CD4-positive, alpha-beta T cell treated with Interferon alpha-2 for 1 hour (primary cell): ENCODE measurements around the gene PNPLA6.
A peak's percentile ranks its signal among the peaks of the same experiment; 100 is the strongest.
"Not testable (repeated sequence)": the region's sequence is repeated elsewhere in the genome, so short reads cannot be mapped to it uniquely, and the experiment has no call there.

Experiments used
- DNase-seq, 2 donors: peaks; one replicate each; pipeline ENCODE4 v3.0.0-alpha.2; 2020 to 2022

PNPLA6 gene

DNA sequence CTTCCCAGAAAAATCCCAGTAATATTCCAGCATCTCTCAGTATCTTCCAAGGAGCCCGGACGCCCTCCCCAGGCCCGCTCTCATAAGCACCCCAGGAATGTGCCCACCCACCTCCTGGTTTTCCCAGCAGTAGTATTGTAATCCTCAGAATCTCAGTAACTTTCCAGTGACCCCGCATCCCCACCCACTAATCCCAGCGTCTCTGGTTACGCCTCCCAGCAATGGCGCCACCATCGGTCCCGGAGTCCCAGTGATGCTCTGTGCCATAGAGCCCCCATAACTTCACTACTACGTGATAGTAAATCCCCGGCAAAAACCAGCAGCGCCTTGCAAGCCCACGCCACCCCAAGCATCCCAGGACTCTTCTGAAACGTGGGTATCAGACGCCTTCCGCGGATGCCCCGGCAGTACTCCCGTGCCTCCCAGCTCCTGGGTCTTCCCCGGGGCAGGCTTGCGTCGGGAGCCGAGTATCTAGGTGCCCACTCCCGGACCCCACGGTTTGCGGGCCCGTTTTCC, 928 bp upstream of the PNPLA6 start:
- peak in 1 of 2 donors; percentile 30 for DNase-seq

DNA sequence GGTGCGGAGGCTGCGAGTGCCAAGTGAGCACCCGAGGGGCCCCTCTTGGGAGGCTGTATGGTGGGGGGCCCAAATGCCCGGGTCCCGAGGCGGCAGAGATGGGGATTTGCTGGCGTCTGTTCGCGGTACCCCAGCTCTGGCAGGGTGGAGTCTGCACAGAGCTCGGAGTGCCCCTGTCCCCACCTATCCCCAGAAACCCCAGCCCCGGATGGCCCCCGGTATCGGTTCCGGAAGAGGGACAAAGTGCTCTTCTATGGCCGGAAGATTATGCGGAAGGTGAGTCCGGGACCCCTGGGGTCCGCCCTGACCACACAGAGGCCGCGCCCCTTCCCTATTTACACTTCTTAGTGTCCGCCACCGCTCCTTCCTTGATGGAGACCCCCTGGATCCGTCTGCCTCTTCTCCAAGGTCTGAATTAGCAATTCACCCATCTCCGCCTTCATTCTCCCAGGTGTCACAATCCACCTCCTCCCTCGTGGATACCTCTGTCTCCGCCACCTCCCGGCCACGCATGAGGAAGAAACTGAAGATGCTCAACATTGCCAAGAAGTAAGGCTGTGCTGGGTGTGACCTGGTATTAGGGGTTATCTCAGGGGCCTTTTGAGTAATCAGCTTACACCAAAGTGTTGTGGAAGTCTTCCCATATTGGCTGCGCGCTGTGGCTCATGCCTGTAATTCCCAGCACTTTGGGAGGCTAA, 630 bp downstream of the PNPLA6 start:
- DNase-seq, result no peak

DNA sequence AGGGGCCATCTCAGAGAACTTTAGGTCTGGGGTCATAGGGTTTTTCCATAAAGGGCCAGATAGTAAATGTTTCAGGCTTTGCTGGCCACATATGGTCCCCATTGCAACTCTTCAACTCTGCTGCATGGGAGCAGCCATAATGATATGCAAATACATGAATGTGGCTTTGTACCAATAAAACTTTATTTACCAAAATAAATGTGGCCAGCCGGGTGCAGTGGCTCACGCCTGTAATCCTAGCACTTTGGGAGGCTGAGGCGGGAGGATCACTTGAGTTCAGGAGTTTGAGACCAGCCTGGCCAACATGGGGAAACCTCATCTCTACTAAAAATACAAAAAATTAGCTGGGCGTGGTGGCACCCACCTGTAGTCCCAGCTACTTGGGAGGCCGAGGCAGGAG, 3.5 kb downstream of the PNPLA6 start:
- not testable (repeated sequence) for DNase-seq

DNA sequence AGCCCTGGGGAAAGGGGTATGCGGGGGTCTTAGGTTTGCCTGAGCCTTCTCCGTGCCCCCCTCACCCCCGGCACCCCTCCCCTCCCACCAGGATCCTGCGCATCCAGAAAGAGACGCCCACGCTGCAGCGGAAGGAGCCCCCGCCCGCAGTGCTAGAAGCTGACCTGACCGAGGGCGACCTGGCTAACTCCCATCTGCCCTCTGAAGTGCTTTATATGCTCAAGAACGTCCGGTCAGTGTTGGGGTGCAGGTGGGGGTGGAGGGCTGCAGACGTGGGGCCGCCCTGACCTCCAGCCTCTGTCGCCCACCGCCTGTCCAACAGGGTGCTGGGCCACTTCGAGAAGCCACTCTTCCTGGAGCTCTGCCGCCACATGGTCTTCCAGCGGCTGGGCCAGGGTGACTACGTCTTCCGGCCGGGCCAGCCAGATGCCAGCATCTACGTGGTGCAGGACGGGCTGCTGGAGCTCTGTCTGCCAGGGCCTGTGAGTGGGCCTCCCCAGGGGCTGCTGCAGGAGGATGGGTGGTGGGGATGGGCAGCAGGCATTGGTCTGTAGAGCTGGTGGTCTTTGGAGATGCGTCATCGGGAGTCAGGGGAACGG, 4.4 kb downstream of the PNPLA6 start:
- DNase-seq, result no peak

DNA sequence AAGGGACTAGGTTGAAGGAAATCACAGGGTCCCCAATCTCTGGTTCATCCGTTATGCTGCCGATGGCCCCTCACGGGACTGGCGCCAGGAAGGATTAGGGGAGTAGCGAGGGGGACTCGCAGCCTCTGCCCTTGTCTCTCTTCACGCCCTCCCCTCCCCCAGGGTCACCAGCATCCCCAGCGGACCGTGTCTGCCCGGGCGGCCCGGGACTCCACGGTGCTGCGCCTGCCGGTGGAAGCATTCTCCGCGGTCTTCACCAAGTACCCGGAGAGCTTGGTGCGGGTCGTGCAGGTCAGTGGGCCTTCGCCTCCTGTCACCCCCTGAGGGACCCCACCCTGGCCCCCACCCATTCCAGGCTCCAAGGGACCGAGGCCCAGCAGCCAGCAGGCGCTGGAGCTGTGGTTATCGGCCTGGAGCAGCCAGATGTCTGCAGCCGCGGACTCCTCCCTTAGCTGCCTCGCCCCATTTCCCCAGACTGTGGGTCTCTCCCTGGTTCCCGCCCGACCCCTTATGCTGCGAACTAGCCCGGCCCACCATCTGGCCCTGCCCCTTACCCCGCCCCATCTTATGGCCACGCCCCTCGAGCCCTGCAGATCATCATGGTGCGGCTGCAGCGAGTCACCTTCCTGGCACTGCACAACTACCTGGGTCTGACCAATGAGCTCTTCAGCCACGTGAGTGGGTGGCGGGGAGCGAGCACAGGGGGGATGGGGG, 5.4 kb downstream of the PNPLA6 start:
- DNase-seq, result no peak

DNA sequence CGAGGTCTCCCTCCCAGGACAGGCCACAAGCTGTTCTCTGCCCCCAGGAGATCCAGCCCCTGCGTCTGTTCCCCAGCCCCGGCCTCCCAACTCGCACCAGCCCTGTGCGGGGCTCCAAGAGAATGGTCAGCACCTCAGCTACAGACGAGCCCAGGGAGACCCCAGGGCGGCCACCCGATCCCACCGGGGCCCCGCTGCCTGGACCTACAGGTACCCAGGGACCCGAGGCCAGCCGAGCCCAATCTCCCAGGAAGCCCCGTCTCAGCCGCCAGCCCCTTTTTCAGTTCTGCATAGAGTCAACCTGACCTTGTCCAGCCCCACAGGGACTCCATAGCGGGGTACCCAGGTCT, 5.9 kb downstream of the PNPLA6 start:
- no peak for DNase-seq

DNA sequence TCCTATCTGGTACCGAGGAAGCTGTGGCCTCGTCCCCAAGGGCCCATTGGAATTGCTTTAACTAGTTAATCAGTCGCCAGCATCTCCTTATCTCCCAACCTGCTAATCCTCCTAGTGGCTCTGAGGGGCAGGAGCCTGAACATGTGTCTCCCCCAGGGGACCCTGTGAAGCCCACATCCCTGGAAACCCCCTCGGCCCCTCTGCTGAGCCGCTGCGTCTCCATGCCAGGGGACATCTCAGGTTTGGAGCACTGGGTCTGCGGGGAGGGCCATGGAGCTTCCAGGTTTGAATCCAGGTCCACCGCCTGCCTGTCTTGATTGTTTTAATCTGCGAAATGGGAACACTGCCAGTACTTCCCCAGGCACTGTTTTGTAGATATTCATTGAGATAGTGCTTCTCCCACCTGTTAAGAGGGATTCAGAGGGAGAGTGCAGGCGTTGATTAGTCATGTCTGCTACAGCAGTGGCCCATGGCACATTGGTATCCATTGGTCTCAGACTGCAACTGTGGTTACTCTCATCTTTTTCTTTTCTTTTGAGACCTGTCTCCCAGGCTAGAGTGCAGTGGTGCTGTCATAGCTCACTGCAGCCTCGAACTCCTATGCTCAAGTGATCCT, 6.4 kb downstream of the PNPLA6 start:
- DNase-seq, result no peak

DNA sequence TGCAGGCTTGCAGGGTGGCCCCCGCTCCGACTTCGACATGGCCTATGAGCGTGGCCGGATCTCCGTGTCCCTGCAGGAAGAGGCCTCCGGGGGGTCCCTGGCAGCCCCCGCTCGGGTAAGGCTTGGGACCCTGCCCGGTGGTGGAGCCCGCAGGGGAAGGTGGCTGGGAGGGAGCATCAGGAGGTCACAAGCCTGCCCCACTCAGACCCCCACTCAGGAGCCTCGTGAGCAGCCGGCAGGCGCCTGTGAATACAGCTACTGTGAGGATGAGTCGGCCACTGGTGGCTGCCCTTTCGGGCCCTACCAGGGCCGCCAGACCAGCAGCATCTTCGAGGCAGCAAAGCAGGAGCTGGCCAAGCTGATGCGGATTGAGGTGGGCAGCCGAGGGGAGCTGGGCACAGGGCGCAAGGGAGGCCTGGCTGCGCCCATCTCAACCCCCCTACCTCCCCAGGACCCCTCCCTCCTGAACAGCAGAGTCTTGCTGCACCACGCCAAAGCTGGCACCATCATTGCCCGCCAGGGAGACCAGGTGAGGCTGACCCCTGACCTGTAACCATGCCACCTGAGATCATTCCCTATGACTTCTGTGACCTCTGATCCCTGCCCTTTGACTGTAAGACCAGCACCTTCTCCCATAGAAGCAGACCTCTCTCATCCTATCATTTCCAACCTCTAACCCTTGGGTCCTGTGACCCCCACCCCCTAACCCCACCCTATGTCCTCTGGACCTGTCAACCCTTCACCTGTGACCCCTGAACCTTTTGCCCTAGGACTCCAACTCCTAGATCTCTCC, 7.2 kb downstream of the PNPLA6 start:
- DNase-seq, result no peak

DNA sequence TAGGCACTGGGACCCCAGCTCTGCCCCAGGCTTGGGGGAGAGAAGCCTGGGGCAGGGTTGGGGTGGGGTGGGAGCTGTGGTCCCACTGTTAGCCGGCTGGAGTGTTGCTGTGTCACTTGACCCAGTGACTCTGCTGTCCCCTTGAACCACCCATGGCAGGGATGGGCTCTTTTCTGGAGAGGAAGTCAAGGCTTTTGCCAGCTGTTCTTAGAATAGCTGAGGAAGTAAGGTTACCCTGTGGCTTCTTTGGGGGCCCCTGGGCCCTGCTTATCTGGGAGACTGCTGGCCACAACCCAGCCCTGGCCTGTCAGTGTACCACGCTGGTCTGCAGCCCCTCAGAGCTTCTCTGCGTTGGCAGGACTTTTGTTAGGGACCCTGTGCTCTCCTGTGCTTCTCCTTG, 9.1 kb downstream of the PNPLA6 start:
- DNase-seq, result peak in 1 of 2 donors; percentile 59

DNA sequence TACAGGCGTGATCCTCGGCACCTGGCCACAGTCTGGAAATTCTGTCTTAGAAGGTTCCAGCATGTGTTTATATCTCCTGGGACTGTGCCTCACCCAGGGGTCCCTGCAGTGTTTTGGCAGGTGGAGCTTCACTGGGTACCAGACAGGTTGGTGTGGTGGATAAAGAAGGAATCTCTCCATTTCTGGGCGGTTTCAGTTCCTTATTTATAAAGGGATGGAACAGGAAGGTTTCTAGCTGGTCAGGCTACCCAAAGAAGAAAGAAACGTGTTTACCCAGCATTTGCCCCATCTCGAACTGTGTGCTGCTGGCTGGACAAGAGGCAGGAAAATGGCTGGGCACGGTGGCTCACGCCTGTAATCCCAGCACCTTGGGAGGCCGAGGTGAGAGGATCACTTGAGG, 9.8 kb downstream of the PNPLA6 start:
- DNase-seq, result no peak

DNA sequence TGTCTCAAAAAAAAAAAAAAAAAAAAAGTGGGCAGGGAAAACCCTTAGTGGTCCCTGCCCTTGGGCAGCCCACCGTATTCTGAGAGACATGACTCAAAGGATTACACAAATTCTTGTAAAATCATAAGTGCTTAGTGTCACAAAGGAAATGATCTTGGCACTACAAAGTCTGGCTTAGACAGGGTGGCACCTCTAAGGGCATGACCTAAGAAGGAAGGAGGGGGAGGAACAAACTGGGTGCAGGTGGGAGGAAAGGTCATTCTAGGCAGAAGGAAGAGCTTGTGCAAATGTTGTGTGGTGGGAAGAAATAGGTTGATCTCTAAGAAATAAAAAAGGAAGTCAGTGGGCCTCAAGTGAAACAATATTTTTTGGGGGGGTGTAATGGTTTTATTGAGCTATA, 10.4 kb downstream of the PNPLA6 start:
- DNase-seq, result peak in 1 of 2 donors; percentile 25

DNA sequence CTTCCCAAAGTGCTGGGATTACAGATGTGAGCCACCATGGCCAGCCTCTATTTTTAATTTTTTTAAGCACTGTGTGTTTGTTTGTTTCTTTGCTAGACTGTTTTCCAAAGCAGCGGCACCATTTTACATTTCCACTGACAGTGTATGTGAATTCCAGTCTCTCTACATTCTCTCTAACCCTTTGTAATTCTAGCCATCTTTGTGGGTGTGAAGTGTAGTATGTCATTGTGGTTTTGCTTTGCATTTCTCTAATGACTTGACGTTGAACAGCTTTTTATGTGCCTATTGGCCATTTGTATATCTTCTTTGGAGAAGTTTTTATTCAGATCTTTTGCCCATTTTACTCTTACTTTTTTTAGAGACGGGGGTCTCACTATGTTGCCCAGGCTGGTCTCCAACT, 11.6 kb downstream of the PNPLA6 start:
- no peak for DNase-seq

DNA sequence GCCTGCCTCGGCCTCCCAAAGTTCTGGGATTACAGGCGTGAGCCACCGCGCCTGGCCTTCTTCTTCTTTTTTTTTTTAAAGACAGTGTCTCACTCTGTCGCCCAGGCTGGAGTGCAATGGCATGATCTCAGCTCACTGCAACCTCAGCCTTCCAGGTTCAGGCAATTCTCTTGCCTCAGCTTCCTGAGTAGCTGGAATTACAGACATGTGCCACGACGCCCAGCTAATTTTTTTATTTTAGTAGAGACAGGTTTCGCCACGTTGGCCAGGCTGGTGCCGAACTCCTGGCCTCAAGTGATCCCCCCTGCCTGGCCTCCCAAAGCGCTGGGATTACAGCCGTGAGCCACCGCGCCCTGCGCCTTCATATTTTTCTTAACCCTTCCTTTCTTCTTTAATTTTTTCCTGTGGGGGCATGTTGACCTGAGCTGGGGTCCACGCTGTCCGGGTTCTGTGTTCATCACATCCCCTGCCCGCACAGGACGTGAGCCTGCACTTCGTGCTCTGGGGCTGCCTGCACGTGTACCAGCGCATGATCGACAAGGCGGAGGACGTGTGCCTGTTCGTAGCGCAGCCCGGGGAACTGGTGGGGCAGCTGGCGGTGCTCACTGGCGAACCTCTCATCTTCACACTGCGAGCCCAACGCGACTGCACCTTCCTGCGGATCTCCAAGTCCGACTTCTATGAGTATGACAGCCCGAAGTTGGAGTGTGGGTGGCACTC, 14.1 kb downstream of the PNPLA6 start:
- DNase-seq, result no peak

DNA sequence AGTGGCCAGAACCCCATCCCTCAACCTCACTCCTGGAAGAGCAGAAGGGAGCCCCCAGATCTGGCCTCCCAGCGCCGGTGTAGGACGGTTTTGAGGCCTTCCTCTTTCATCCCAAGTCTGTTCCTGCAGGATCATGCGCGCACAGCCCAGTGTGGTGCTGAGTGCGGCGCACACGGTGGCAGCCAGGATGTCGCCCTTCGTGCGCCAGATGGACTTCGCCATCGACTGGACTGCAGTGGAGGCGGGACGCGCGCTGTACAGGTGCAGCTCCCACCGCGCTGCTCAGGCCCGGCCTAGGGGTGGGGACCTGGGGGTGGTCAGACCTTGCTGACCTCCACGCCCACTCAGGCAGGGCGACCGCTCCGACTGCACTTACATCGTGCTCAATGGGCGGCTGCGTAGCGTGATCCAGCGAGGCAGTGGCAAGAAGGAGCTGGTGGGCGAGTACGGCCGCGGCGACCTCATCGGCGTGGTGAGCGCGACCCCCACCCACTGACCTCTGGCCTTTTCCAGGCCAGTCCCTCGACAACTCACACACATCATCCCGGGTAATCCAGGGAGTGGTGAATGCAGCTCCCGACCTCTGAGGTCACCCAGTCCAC, 14.8 kb downstream of the PNPLA6 start:
- no peak for DNase-seq

DNA sequence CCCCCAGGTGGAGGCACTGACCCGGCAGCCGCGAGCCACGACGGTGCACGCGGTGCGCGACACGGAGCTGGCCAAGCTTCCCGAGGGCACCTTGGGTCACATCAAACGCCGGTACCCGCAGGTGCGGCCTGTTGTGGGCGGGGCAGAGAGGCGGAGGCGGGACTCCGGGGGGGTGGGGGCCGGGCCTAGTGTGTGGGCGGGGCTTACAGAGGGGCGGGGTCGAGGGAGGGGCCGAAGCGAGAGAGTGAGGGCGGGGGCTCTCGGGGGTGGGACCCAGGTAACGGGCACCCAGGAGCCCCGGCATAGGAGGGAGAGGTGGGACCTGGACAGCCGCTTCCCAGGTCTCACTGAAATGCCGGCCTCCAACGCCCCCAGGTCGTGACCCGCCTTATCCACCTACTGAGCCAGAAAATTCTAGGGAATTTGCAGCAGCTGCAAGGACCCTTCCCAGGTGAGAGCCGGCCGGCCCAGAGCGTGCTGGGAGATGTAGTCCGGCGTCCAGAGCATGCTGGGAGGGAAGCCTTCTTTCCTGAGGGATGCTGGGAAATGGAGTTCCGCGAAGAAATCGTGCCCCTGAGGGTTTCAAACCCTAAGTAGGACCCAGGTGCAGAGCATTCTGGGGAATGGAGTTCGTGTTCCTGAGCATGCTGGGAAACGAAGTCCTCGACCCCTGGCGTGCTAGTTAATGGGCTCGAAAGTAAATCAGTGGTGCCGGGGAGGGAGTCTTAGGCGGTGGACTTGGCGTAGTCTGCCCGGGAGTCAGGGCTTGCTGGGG, 15.7 kb downstream of the PNPLA6 start:
- DNase-seq, result peak; percentile 50 to 61

DNA sequence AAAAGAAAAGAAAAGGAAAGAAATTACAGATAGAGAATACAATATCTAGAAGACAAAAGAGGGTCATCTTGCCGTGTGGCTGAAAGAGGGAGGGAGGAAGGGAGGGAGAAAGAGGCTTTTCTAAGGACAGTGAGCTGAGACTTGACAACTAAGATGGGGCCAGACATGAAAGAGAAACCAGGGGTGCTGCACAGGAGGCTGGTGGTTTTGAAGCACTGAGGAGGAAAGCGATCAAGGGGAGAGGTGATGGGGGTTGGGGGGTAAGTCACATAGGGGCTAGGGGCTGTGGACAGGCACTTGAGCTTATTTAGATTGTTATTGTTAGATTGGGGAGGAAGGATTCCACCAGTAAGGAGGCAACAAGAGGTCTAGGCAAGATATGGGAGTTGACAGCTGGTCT, 17.3 kb downstream of the PNPLA6 start:
- DNase-seq, result no peak

DNA sequence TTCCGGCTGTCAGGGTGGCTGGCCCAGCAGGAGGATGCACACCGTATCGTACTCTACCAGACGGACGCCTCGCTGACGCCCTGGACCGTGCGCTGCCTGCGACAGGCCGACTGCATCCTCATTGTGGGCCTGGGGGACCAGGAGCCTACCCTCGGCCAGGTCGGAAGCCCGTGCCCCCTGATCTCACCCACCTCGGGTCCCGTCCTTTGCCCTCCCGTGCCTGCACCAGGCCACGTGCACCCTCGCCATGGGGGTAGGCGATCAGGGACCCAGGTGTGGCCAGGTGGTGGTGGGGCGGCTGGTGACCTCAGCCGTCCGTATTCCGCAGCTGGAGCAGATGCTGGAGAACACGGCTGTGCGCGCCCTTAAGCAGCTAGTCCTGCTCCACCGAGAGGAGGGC, 19.0 kb downstream of the PNPLA6 start:
- no peak for DNase-seq

DNA sequence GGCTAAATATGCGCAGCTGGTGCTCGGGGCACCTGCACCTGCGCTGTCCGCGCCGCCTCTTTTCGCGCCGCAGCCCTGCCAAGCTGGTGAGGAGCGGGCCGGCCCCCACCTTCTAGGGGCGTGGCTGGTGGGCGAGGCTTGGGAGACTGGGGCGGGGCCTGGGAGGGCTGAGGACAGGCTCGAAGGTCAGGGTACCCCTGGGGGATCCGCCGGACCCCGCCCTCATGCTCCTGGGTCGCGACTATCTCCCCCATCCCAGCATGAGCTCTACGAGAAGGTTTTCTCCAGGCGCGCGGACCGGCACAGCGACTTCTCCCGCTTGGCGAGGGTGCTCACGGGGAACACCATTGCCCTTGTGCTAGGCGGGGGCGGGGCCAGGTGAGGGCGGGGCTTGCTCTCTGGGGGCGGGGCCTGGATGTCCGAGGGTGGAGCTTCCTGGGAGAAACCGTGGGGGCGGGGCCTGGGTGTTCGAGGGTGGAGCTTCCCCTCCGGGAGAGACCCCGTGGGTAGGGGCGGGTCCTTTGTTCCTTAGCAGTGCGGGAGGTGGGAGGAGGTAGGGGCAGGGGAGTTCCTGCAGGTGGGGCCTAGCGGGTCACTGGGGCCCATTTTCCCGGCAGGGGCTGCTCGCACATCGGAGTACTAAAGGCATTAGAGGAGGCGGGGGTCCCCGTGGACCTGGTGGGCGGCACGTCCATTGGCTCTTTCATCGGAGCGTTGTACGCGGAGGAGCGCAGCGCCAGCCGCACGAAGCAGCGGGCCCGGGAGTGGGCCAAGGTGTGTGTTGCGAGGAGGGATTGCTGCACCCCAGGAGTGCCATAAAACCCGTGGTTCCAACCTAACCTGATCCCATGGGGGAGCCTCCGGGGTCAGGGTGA, 19.7 kb downstream of the PNPLA6 start:
- no peak for DNase-seq

DNA sequence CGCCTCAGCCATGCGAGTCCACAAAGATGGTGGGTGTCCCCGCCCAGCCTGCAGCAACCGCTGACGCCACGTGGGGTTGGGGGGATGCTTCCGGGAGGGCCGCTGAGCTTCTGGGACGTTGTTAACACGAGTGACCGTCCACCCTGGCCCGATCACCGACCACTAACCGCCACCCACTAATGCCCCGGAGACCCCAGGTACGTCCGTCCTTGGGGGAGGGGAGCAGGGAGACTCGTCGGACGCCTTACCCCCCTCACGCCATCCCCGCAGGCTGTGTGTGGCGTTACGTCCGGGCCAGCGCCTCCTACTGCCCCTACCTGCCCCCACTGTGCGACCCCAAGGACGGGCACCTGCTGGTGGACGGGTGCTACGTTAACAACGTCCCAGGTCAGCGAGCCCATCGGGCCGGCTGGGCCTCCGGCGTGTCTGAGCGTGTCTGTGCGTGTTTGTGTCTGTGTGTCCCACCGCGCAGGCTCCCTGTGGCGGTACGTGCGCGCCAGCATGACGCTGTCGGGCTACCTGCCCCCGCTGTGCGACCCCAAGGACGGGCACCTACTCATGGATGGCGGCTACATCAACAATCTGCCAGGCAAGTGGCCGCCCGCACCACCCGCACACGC, 21.3 kb downstream of the PNPLA6 start:
- no peak for DNase-seq
